Activated T-cell treated with anti-CD3 and anti-CD28 coated beads, Interleukin-2, amount 50 U/mL, for 24 hours (primary cell): Measurements from ENCODE around the gene SOBP.

Experiments used
- DNase-seq: peaks from one replicate; pipeline ENCODE4 v3.0.0-alpha.2; 2020
- H3K27ac Mint-ChIP-seq: 2 replicates; pipeline ENCODE4 v1.8.0; 2020; ENCODE audit warnings: mild to moderate bottlenecking, mixed read lengths
- H3K27me3 Mint-ChIP-seq: 2 replicates; pipeline ENCODE4 v1.8.0; 2020; ENCODE audit warnings: mixed read lengths
- H3K36me3 Mint-ChIP-seq: 2 replicates; pipeline ENCODE4 v1.8.0; 2020; ENCODE audit warnings: low read depth, mixed read lengths
- H3K4me1 Mint-ChIP-seq: 2 replicates; pipeline ENCODE4 v1.8.0; 2020; ENCODE audit warnings: low read depth, mixed read lengths
- H3K4me3 Mint-ChIP-seq: 2 replicates; pipeline ENCODE4 v1.8.0; 2020; ENCODE audit warnings: mild to moderate bottlenecking, moderate library complexity, mixed read lengths
- H3K9me3 Mint-ChIP-seq: 2 replicates; pipeline ENCODE4 v1.8.0; 2020; ENCODE audit warnings: mixed read lengths

Gene SOBP

GRCh38 chr6:107565165-107565723, 75.3 kb downstream of the SOBP start:
- Mint-ChIP-seq H3K4me3 (no peak overlapping the region), H3K27me3 (peaks cover 33% of the 10 kb centered on the region), H3K9me3 (no peaks in the 10 kb centered on the region), H3K36me3 (no peaks in the 10 kb centered on the region), H3K4me1 (no peaks in the 10 kb centered on the region), H3K27ac (no peak overlapping the region)
- DNase-seq, result no peak

DNA sequence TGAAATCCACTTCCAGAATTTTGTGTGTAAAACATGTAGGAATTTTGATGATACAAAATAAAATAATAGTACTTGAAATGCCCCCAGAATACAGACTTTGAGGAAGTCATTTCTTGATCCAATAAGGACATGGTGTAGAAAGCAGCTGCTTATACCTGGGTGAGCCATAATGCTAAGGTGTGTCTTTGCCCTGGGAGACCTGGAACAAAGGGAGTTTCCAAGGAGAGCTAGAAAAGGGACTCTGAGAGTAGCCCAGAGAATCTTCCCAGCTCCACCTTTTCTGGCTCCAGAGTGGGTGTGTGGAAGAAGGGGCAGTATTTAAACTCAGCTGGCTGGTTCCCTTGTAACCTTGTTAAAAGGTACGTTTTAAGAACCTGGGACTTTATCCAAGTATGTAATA, 77.7 kb downstream of the SOBP start:
- no peaks in the 10 kb centered on the region for H3K4me1 Mint-ChIP-seq
- peaks cover 26% of the 10 kb centered on the region for H3K27me3 Mint-ChIP-seq
- no peaks in the 10 kb centered on the region for H3K9me3 Mint-ChIP-seq
- H3K36me3 Mint-ChIP-seq, result no peaks in the 10 kb centered on the region
- no peak overlapping the region for H3K27ac Mint-ChIP-seq
- DNase-seq, result no peak
- H3K4me3 Mint-ChIP-seq, result no peak overlapping the region

- Mint-ChIP-seq H3K36me3 (no peaks in the 10 kb centered on the region), H3K4me3 (no peak overlapping the region), H3K4me1 (no peaks in the 10 kb centered on the region), H3K9me3 (no peaks in the 10 kb centered on the region), H3K27me3 (peaks cover 21% of the 10 kb centered on the region), H3K27ac (no peak overlapping the region)
- no peak for DNase-seq
Measured at GRCh38 chr6:107569473-107569872, 79.6 kb downstream of the SOBP start.

DNA sequence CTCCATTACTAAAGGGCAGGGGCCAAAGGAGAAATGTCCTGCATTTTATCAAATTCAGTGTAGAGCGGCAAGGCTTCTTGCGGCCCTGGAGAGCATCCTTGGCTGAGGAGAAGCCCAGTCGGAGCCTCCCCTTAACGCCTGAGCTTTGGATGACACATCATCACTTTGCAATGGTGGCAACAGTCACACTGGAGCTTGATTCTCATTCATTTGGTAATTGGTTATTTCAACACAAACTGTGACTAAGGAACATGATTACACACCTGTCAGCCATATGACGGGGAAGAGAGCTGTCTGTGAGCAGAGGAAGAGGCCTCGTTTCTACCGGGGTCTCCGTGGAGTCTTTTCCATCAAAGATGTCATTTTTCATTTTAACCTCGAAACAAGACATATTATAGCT, 81.4 kb downstream of the SOBP start:
- peaks cover 17% of the 10 kb centered on the region for H3K27me3 Mint-ChIP-seq
- H3K4me1 Mint-ChIP-seq, result no peaks in the 10 kb centered on the region
- no peaks in the 10 kb centered on the region for H3K9me3 Mint-ChIP-seq
- no peaks in the 10 kb centered on the region for H3K36me3 Mint-ChIP-seq
- no peak overlapping the region for H3K27ac Mint-ChIP-seq
- no peak overlapping the region for H3K4me3 Mint-ChIP-seq
- DNase-seq, result no peak

GRCh38 chr6:107572886-107573285, 83.0 kb downstream of the SOBP start:
- Mint-ChIP-seq H3K4me1 (no peaks in the 10 kb centered on the region), H3K36me3 (no peaks in the 10 kb centered on the region), H3K27ac (no peak overlapping the region), H3K4me3 (no peak overlapping the region), H3K27me3 (peaks cover 16% of the 10 kb centered on the region), H3K9me3 (no peaks in the 10 kb centered on the region)
- DNase-seq, result no peak

DNA sequence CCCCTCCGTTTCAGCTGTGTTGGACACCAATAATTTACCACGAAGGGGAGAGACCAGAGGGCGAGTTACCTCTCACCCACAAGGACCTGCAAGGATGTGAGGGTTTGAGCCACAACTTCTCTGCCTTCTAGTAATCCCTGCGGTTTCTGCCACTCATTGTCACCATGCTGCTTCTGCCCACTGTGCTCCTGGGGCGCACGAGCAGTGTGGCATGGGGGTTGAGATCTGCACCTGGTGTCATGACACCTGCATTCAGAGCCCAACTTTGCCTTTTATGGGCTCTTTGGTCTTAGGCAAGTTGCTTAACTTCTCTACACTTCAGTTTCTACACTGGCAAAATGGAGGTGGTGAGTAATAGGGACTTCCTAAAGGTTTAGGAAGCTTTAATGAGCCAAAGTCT, 84.9 kb downstream of the SOBP start:
- Mint-ChIP-seq H3K4me1 (no peaks in the 10 kb centered on the region), H3K4me3 (no peak overlapping the region), H3K27ac (no peak overlapping the region), H3K36me3 (no peaks in the 10 kb centered on the region), H3K27me3 (peaks cover 16% of the 10 kb centered on the region), H3K9me3 (no peaks in the 10 kb centered on the region)
- no peak for DNase-seq

DNA sequence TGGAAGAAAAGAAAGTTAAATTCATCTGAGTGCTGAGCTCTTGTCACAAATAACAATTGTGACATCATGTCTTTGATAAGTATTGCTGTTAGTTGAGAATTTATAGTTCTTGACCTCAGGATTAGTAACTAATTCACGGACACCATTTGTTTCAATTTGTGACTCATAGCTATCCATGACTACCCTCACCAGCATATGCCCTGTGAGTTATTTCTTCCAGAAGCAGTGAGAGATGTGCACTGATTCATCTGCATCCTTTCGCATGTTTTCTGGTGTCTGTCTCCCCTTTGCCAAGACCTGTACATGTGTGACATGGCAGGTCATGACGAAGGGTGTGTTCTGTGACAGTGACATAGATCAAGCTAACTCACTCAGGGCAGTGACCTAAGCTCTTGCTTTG, 86.9 kb downstream of the SOBP start:
- no peak overlapping the region for H3K27ac Mint-ChIP-seq
- peaks cover 21% of the 10 kb centered on the region for H3K27me3 Mint-ChIP-seq
- no peak for DNase-seq
- H3K36me3 Mint-ChIP-seq, result no peaks in the 10 kb centered on the region
- H3K4me3 Mint-ChIP-seq, result no peak overlapping the region
- no peaks in the 10 kb centered on the region for H3K4me1 Mint-ChIP-seq
- no peaks in the 10 kb centered on the region for H3K9me3 Mint-ChIP-seq

DNA sequence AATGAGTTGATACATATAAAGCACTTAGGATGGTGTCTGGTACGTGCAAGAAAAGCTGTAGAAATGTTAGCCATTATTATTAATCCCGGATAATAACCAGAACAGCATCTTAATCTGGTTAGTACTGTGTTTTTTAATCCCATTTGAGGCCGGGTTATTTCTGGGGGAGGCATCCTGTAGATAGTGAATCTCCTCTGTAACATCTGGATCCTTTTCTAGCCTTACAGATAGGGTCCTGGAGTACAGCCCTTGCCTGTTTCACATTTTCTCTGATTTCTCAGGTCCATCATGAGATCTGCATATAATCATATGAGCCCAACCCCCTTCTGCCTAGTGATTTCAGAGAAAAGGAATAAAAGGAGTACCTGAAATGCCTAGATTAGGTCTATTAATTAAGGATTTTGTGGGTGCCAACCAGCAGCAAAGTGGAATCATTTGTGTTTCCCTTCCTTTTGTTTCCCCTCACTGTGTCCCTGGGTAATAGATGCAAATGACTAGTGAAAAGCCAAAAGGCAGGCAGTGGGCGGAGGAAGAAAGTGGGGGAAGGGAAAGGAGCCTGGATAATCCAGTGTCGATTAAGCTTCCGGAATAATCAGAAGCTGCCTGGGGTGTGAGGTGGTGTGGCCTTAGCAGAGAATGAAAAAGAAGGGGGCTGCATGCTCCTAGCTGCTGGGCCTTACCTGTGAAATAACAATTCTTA, 88.9 kb downstream of the SOBP start:
- H3K4me1 Mint-ChIP-seq, result no peaks in the 10 kb centered on the region
- H3K27me3 Mint-ChIP-seq, result peaks cover 30% of the 10 kb centered on the region

GRCh38 chr6:107579456-107580056, 89.6 kb downstream of the SOBP start:
- Mint-ChIP-seq H3K36me3 (no peaks in the 10 kb centered on the region), H3K27ac (no peak overlapping the region), H3K9me3 (no peaks in the 10 kb centered on the region), H3K4me3 (no peak overlapping the region), H3K27me3 (peaks cover 30% of the 10 kb centered on the region), H3K4me1 (no peaks in the 10 kb centered on the region)
- no peak for DNase-seq

More for the DNA sequence above, 88.9 kb downstream of the SOBP start:
- Mint-ChIP-seq H3K36me3 (no peaks in the 10 kb centered on the region), H3K27ac (no peak overlapping the region), H3K4me3 (no peak overlapping the region), H3K9me3 (no peaks in the 10 kb centered on the region)
- no peak for DNase-seq

- Mint-ChIP-seq H3K4me1 (no peaks in the 10 kb centered on the region), H3K27me3 (peaks cover 14% of the 10 kb centered on the region), H3K27ac (no peak overlapping the region), H3K9me3 (no peaks in the 10 kb centered on the region), H3K4me3 (no peak overlapping the region), H3K36me3 (no peaks in the 10 kb centered on the region)
- no peak for DNase-seq
Measured at GRCh38 chr6:107582086-107582485, 92.2 kb downstream of the SOBP start.

DNA sequence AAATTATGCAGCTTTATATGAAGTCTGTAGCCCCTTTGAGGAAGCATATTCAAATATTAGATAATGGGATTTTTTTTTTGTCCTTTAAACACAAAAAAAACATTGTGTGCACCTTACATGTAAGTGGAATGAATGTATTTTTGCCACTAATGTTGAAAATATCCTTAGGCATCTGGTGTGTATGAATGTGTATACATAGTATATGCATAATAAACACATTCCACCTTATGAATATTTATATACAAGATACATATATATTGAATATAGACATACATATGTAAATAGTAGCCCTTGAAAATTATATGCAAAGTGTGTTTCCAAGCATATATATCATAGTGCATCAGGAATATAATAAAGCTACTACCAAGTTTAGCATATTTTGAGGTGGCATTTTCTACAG, 94.8 kb downstream of the SOBP start:
- Mint-ChIP-seq H3K27me3 (peaks cover 14% of the 10 kb centered on the region), H3K4me1 (no peaks in the 10 kb centered on the region), H3K27ac (no peak overlapping the region), H3K4me3 (no peak overlapping the region), H3K9me3 (no peaks in the 10 kb centered on the region), H3K36me3 (no peaks in the 10 kb centered on the region)
- DNase-seq, result no peak

DNA sequence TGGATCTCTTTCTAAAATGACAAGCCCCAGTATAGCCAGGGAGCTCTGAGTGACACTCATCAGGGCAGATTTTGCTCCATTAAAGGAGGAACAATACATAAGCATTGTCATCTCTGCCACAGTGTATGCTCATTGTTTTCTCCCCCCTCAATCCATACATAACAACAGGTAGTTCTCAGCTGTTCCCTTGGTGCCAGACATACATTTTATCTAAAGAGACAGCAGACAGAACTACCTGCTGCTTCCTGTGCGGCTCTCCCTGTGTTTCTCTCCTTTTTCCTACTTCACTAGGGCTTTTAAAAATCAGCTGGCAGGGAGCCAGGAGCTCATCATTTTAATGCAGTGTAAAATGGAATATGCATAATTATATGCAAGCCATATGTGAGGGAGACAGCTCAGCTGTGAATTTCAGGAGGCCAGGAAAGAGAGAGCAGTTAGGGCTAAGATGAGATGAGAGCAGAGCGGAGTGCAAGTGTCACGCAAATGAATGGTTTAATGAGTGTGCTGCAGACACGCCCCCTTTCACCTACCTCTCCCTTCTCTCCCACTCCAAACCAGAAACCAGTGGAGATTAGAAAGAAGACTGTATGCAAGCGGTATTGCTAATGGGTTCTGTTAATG, 96.0 kb downstream of the SOBP start:
- Mint-ChIP-seq H3K9me3 (no peaks in the 10 kb centered on the region), H3K27me3 (peaks cover 10% of the 10 kb centered on the region), H3K4me3 (no peak overlapping the region), H3K36me3 (no peaks in the 10 kb centered on the region), H3K27ac (no peak overlapping the region), H3K4me1 (no peaks in the 10 kb centered on the region)
- DNase-seq, result no peak

GRCh38 chr6:107587451-107587850, 97.5 kb downstream of the SOBP start:
- Mint-ChIP-seq H3K9me3 (no peaks in the 10 kb centered on the region), H3K4me1 (no peaks in the 10 kb centered on the region), H3K27me3 (peaks cover 10% of the 10 kb centered on the region), H3K27ac (no peak overlapping the region), H3K36me3 (no peaks in the 10 kb centered on the region), H3K4me3 (no peak overlapping the region)
- DNase-seq, result no peak

DNA sequence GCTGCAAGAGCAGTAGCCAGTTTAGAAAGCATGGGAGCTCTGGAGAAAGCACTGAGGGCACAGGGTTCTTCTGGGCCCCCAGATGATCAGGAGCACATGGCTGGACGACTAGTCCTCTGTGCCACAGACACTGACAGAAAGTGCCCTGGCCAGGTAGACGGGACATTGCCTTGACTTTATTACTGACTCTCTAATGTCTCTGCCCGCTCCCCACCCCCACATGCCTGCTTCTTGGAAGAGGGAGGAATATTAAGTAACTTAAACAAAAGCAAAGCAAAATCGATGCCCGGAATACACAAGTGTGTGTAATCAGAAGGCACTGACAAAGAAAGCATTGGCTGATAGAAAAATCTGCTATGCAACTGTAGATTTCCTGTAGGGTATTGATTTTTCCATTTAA, 99.3 kb downstream of the SOBP start:
- Mint-ChIP-seq H3K4me3 (no peak overlapping the region), H3K36me3 (no peaks in the 10 kb centered on the region), H3K27me3 (peaks cover 14% of the 10 kb centered on the region)

DNA sequence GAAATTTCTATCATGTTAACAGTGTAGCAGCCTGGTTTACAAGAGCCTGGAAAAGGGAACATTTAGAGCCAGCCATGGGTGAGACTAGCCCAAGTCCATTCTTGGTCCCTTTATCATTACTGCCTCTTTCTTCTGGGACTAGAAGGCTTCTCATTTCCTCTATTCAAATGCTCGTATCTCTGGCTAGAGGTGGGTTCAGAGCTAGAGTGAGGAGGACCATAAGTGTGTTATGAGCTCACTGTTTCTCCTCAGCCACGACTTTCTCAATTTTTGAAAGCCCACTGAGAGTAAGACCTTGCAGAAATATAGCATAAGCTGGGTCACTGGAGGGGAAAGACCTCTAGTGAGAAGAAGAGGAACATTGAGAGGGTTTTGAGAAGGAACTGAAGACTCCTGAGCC, 100.0 kb downstream of the SOBP start:
- Mint-ChIP-seq H3K27me3 (peaks cover 14% of the 10 kb centered on the region), H3K9me3 (no peaks in the 10 kb centered on the region), H3K4me3 (no peak overlapping the region), H3K36me3 (no peaks in the 10 kb centered on the region), H3K4me1 (no peaks in the 10 kb centered on the region), H3K27ac (no peak overlapping the region)
- DNase-seq, result no peak

More for the DNA sequence above, 99.3 kb downstream of the SOBP start:
- DNase-seq, result no peak
- Mint-ChIP-seq H3K4me1 (no peaks in the 10 kb centered on the region), H3K27ac (no peak overlapping the region), H3K9me3 (no peaks in the 10 kb centered on the region)
